Activated T-cell treated with anti-CD3 and anti-CD28 coated beads, Interleukin-2, amount 50 U/mL, for 1 hour (primary cell): Measurements from ENCODE around the gene KLF4.
A peak's percentile ranks its signal among the peaks of the same experiment; 100 is the strongest.
"Not testable (repeated sequence)": the region's sequence is repeated elsewhere in the genome, so short reads cannot be mapped to it uniquely, and the experiment has no call there.

Source experiments
- DNase-seq: peaks from one replicate; pipeline ENCODE4 v3.0.0-alpha.2; 2020

The KLF4 gene

GRCh38 chr9:107489687-107490605 is at the start of gene KLF4:
KLF4 (minus strand) TSS chr9:107489769; CDS start chr9:107489172, 597 bp downstream.
- peak; percentile 47 for DNase-seq

DNA sequence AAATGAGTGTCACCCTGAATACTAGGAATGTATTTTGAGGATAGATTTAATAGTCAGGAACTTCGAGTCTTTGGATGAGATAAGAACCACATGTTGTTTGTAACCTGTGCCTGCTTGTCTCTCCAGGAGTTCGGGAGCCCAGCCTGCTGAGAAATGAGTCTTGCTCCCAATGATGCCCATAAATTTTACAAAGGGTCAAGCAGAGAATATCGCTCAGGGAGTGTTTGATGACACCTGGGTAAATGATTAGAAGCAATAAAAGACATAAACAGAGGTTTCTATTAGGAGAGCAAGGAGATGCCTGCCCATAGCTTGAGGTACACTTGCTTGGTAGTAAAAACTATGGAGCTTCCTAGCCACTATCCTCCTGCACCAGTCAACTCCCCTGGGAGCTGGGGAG is 46.9 kb upstream of the KLF4 start:
- no peak for DNase-seq

DNA sequence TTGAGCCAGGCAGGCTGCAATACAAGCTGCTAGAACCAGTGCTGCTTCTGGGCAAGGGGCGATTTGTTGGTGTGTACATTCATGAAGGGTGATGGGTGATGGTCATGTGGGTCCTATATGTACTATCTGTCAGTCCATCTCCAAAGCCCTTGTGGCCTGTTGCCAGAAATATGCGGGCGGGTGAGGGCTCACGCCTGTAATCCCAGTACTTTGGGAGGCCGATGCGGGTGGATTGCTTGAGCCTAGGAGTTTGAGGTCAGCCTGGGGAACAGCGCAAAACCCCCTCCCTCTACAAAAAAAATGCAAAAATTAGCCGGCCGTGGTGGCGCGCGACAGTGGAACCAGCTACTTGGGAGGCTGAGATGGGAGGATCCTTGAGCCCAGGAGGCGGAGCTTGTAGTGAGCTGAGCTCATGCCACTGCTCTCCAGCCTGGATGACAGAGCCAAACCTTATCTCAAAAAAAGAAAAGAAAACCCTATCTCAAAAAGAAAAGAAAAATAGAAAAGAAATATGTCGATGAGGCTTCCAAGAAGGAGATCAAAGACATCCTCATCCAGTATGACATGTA is 45.0 kb upstream of the KLF4 start:
- no peak for DNase-seq

- no peak for DNase-seq
Observed at GRCh38 chr9:107530679-107531078, 41.1 kb upstream of the KLF4 start.

GRCh38 chr9:107528686-107529085 is 39.1 kb upstream of the KLF4 start:
- no peak for DNase-seq

DNA sequence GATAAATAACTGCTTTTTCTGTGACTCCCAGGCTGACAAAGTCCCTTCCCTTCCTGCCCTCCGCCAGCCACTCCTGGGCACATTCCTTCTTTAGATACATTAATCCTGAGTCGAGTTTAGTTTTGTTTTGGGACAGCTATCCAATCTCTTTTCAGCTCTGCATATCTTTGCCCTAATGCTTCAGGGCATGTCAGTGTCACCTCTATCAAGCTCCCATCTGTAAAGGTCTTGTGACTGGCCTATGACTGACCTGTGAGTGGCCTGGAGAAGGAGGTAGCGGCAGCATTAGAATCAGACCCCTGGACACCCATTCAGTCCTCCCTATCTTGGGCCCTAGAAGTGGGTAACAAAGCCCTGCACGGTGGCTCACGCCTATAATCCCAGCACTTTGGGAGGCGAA is 34.0 kb upstream of the KLF4 start:
- DNase-seq: no peak

DNA sequence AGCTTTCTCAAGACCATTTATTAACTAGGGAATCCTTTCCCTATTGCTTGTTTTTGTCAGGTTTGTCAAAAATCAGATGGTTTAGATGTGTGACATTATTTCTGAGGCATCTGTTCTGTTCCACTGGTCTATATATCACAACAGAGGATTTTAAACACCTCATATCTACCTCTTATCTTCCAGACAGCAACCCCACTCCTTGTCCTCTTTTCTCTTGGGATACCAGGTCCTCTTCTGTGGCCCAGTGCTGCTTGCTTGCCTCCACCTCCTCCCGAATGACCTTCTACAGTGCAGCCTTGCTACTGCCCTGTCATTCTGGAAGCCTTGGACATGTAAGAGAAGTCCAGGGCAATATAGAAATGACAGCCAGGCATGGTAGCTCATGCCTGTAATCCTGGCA is 30.6 kb upstream of the KLF4 start:
- no peak for DNase-seq

- no peak for DNase-seq
Observed at GRCh38 chr9:107518037-107518807, 28.7 kb upstream of the KLF4 start.

DNA sequence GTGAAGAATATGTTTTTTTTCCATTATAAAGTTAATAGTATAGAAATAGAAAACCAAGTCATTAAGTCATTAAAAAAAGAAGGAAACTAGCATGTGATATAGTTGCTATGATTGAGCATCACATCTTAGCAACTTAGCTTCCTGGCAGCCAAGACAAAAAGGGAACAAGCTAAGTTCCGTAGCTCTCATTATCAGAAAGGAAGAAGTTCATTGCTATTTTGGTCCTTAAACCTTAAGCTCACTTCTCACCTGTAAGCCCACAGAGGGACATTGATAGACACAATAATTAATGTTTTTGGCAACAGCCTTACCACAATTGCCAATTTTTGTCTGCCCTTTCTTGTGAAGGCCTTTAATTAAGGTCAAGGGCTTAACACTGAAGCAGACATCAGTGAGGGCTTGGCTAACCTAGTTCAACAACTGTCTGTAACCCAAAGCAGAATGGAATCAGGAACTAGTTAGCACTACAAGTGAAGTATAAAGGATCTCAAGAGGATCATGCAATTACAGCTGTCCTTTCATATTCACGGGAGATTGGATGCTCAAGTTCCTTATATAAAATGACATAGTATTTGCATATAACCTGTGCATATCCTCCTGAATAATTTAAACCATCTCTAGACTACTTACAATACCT is 24.0 kb upstream of the KLF4 start:
- no peak for DNase-seq

DNA sequence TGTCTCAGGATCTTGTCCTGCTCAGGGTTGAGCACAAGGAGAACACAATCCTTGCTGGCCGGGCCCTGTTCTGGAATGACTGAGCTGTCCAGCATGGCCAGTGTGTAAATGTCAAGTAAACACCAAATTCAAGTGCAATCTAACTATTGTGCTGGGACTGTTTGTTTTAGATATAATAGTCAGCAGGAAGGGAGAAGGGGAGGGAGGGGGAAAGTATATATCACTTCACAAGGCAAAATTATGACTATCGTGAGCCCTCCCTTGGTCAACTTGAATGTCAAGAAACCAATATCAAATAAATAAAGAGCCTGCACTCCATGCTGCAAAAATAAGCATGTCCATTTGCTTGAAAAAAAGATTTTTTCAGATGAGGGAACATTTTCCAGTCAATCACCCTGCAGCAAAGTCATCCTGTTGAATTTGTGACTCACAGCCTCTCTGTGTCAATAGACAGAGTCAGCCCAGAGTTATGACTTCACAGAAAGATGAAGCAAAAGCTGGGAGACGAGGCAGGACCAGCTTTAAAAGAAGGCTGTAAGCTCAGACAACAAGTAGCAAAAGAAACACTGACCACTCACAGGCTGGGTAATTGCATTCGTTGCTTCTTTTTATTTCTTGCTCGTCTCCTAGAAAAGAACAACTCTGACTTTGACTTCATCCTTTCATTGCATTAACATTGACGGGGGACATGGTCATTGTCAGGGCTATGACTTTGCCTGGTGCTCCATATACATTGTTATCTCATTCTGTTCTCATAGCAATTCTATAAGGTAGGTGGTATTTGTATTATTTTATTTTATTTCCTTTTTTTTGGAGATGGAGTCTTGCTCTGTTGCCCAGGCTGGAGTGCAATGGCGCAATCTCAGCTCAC is 15.3 kb upstream of the KLF4 start:
- no peak for DNase-seq

- no peak for DNase-seq
Observed at GRCh38 chr9:107502464-107502863, 12.9 kb upstream of the KLF4 start.

- not testable (repeated sequence) for DNase-seq
Observed at GRCh38 chr9:107500421-107501200, 11.0 kb upstream of the KLF4 start.

- no peak for DNase-seq
Observed at GRCh38 chr9:107496976-107497375, 7.4 kb upstream of the KLF4 start.

- DNase-seq: no peak
Observed at GRCh38 chr9:107492381-107492970, 2.9 kb upstream of the KLF4 start.

DNA sequence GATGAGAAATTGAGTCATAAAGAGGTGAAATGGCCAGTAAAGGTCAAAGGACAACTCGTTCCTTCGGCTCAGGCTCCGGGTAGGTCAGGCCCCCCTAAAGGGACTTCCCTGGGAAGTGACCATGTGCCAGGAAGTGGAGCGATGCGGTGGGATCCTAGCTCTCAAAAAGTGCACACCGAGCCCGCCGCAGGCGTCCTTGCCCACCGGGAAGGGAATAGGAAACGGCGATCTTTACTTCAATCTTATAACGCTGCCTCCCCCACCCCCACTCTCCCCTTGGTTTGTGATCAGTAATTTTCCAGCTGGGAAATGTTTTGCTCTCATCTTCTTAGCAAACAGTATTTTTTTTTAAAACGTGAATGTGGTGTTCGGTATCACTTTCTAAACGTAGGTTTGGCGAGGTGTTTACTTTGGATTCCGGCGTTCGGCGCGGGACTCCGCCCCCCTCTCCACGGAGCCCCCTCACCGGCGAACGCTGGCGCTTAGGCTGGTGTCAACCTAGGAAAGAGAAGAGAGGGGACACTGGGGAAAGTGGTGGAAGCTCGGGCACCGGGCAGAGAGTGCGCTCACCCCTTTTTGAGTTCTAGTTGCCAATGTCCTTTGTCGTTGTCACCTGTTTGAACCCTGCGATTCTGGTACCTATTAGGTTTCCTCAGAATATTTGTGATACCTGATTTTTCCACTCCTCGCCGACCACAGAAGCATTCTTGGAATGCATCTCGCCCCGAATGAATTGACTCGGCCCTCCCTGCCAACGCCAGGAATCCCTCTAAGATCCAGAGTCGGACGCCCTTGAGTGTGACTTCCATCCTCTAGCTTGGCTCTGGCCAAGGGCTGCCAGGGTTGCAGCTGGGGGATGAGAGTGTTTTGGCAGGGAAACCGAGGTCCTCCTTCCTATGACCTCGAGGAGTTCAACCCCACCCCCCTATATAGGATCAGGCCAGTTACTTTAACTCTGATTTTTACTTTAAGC is 1.8 kb upstream of the KLF4 start:
- DNase-seq: no peak

- not testable (repeated sequence) for DNase-seq
Observed at GRCh38 chr9:107490606-107490970, 1.0 kb upstream of the KLF4 start.

GRCh38 chr9:107489144-107489673 is 360 bp downstream of the KLF4 start:
- DNase-seq: no peak

DNA sequence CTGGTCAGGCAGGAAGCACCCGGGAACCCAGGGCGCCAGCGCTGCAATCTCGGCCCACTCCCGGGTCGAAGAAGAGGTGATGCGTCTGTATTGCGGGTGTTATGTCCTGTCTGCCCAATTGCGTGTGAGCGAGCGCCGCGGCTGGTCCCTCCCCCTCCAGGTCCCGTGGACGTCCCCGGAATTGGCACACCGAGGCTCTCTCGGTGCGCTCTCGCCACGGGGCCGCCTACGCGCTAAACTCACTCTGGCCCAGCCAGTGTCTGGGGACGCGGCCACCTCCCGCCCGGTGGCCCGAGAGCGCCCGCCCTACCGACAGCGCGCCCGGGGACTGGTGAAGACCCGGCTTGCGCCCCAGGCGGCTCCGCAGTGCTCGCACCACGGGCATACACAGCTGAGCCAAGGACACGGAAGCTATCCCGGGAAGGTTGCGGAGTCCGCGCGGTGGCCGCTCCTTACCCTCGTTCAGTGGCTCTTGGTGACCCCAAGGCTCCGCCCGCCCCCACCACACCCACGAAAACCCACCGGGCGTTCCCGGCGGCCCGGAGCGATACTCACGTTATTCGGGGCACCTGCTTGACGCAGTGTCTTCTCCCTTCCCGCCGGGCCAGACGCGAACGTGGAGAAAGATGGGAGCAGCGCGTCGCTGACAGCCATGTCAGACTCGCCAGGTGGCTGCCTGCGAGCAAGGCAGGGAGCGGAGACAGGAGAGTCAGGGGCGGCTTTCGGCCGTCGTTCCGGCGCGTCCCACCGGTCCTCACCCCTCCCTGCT is 1.0 kb downstream of the KLF4 start:
- DNase-seq: no peak
